GM18951 (cell line): ENCODE data around the gene SCRT2.

Experiments
- POLR2A ChIP-seq: IDR thresholded peaks from 4 replicates; pipeline ENCODE4 v1.6.1; 2011; ENCODE audit warnings: mild to moderate bottlenecking; ENCODE audit not compliant: insufficient read length, insufficient read depth; ENCODE audit errors: extremely low read depth
- in situ Hi-C: fragments of 300-500 bp; cut with MboI; formaldehyde crosslinking; loops from one replicate; pipeline ENCODE4 v1.12.0; 2022; ENCODE audit warnings: low sequenced_read_pairs, mixed read lengths, inconsistent platforms; ENCODE audit not compliant: unreplicated experiment

Gene SCRT2

DNA sequence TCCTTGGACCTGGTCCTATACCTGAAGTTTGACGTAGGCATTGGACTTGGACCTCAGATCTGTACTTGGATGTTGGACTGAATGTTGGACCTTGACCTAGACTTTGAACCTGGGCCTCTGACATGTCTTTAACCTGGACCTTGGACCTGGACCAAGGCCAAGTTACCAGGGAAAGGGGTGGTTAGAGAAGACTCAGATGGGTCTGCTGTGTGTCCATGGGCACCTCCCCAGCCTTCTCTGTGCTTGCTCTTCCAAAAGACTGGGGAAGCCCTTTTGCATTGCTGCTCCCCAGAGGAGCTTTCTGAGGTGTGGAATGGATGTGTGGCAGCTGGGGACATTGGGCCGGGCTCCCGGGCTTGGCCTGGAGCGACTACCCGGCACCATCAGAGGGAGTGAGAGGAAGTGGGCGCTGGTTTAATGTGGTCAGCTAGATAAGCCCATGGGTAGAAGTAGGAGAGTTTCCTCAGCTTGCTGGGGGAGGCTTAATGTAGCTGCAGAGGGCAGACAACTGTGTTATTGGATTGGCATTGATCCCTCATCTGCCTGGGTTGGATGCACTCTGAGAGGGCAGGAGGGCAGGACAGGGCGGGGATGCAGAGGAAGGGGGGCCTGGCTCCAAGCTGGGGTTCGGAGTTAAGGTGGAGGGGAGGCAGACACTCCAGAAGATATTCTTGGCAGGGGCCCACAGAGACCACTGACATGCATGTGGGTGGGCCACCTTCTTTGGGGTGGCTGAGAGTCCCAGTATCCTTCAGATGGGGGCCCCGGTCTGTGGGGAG, 4.2 kb downstream of the SCRT2 start:
- no peak for TF ChIP-seq POLR2A
- in situ Hi-C loops = no loop called here

DNA sequence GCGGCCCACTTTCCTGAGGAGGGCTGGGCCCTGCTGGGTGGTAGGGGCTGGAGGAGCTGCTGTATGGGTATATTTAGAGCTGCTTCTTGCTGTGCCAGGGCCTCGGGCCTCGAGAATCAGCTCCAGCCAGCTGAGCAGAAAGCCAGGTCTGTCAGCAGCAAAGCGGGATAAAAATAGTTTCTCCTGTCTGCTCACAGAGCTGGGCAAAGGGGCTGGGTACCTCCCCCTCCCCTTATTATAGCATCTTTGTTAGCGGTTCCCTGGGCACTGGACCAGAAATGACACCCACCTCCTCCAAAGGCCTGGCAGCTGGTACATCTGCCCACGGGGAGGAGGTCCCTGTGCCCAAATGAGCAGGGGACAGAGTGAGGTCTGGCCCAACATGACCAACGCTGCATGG, 6.0 kb downstream of the SCRT2 start:
- TF ChIP-seq POLR2A = no peak
- in situ Hi-C loops = no loop called here

DNA sequence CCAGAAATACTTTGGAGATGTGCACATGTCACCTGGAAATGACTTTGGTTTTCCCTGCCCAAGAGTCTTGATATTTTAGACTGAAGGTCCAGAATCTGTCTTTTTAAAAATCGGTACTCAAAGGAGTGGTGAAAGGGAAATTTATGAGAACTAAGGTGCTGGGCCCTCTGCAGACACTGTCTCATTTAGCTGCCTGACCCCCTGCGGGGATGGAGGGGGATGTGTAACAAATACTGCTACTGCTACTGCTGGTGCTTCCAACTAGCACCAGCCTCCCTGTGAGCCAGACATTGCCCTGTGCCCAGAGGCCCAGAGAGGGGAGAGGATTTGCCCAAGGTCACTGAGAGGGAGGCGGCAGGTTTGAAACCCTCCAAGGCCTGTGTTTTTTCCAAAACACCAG, 7.0 kb downstream of the SCRT2 start:
- in situ Hi-C loops = no loop called here
- no peak for TF ChIP-seq POLR2A

DNA sequence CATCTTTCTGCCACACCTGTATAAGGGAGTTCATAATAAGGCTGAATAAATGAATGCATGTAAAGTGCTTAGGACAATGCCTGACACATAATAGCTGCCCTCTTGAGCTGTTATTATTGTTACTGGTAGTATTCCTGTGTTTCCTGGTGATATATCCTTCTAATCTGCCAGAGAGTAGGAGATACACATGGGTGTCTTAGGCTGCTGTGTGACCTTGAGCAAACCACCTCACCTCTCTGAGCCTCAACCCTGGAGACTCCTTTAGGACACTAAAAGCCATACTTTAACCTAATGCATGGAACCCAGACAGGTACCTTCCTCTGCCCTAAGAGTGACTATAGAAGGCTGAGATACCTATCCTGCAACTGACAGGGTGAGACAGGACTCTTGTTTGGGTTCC, 7.6 kb downstream of the SCRT2 start:
- in situ Hi-C loops = no loop called here
- TF ChIP-seq POLR2A = no peak

DNA sequence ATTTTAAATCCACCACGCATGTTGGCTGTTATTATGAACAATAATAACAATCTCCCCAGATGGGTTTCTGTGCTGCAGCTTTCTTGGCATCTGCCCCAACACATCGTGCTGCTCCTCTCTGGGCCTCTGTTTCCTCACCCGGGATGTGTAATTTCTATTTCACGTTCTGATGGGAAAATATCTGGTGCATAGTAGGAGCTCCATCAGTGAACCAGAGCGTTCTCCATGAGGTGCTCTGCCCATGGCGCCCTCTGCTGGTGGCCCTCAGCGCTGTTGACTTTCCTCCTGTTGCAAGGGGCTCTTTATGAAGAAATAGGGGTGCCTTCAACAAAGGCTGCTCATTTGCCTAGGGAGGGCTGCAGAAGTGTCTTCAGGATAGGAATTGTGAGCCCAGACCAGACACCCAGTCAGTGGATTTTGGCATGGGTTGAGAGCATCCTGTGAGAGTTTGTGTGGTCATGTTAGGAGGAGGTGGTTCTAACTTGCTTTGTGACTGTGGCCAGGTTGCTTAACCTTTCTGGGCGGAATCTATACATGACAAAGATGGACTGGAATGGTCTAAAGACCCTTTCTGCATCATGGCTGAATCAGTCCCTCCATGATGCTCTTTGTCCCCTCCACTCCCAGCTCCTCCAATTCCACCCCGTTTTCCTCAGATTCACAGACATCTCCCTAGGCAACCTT, 8.1 kb downstream of the SCRT2 start:
- no peak for TF ChIP-seq POLR2A
- in situ Hi-C loops = no loop called here

DNA sequence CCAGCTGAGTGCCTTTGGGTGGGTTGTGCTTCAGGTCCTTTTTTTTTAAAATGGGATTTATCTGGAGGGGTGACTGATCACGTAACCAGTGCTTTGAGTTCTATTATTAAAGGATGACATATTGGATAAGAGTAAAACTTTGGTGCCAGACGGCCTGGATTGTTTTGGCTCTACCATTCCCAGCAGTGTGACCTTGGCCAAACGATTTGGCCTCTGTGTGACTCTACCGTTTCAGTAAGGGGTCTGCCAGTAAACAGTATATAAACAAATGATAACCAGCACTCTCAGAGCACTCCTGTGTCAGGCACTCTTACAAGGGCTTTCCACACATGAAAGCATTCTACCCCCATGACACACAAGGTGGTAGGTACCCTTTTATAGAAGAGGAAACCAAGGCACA, 8.7 kb downstream of the SCRT2 start:
- in situ Hi-C loops = no loop called here
- TF ChIP-seq POLR2A = no peak

DNA sequence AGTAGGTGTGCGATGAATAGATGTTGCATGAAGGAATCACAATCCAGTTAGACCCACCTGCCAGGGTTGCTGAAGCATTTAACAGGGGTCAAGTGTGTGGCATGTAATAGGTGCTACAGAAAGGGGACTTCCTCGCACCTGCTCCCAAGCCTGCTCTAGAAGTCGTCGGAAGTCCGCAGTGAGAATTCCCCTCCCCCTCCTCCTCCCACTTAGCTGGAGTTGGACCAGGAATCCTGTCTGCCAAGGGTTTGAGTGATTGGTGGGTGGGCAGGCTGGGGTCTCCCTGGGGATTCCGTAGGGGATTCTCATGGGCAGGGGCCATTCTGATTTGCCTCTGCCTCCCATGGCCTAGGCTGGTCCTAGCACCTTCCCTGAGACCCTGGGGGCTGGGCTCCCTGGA, 10.3 kb downstream of the SCRT2 start:
- in situ Hi-C loops = no loop called here

DNA sequence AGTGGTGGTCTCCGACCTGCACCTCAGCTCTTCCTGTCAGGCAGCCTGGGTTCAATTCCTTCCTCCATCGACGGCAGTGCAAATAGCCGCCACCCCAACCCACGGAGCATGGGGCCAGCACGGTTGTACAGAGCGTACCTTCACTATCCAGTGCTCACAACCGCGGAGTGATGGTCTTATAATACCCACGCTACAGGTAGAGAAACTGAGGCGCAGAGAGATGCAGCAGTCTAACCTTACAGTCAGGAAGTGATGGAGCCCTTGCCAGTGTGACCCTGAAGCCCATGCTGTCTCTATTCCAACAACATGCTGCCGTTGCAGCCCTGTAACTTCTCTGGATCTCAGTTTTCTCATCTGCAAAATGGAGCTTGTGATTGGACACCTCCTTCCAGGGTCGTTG, 11.0 kb downstream of the SCRT2 start:
- TF ChIP-seq POLR2A = no peak
- in situ Hi-C loops = no loop called here

More for the DNA sequence above, 10.3 kb downstream of the SCRT2 start:
- TF ChIP-seq POLR2A = no peak

DNA sequence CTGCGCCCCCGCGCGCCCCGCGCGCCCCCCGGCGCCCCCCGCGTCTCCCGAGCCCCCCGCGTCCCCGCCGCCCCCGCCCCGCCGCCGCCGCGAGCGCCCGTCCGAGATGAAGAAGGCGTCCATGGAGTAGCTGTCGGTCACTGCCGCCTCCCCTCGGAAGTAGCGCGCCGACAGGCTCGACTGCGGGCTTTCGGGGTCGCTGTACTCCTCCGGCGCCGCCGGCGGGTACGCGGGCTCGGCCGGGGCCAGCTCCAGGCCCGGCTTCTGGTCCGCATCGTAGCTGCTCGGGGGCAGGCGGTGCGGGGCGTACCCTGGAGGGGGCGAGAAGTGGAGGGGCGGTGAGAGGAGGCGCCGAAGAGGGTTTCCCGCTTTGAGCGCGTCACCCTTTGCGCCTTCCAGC, 11.5 kb downstream of the SCRT2 start:
- no peak for TF ChIP-seq POLR2A
- in situ Hi-C loops = no loop called here

DNA sequence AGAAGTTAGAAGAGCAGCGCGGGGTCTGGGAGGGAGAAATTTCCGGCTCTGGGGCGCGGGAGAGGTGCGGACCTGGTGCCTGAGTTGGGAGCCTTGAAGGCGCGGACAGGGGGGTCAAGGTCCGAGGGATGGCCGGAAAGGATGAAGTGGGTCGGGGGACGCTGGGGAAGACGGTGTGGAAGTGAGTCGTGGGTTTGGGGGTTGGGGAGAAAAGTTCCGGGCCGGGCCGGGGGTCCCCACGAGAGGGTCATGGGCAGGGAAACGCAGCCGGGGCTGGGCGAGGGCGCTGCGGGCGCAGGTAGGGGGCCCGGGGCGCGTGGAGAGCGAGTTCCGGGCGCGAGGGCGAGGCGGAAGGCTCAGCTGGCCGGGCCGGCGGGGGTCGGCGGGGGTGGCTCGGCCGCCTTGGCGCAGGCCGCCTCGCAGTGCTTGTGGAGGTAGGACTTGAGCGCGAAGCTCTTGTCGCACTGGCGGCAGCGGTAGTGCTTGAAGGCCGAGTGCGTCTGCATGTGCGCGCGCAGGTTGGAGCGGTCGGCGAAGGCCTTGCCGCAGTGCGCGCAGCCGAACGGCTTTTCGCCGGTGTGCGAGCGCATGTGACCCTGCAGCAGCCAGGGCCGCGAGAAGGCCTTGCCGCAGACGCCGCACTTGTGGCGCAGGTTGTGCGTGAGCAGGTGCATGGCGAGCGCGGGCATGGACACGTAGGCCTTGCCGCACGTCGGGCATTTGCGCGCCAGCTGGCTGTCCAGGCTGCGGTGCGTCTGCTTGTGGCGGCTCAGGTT, 12.1 kb downstream of the SCRT2 start:
- in situ Hi-C loops = no loop called here
- no peak for TF ChIP-seq POLR2A

DNA sequence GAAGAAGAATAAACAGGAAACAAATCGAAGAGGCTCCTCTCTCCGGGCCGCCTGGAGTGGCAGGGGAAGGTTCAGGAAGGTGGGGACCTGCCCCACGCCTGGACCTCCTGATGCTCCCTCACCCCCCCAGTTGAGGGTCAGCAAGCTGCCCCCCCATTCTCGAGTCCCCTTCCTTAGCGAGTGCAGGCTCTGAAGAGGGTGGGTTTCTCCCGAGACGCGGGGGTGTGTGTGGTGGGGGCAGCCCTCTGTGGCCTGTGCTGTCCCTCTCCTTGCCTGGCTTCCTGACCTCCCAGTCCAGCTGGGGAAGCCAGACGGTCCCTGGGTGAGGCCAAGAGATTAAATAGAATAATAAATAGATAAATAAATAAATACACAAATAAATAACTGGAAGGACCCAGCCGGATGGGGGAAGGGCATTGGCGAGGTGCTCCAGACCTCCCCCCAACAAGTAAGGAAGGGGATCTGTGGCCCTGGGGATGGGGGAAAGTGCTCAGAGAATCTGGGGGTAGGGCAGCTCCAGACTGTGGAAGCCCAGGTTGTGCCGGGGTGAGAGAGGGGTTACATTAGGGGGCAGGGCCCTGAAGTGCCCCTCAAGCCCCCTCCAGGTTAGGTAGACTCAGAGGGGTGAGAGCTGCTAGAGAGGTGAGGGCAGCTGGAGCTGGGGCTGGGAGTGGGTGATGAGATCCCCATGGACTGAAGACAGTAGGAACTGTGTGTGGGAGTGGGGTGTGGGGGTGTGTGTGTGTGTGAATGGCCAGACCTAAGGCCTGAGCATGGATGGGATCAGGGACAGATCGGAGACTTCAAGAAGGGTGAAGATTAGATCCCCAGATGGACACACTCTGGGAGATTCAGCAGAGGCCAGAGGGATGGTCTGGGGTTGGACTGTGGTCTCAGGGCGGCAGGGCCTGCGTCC, 13.1 kb downstream of the SCRT2 start:
- TF ChIP-seq POLR2A = no peak
- in situ Hi-C loops = no loop called here

DNA sequence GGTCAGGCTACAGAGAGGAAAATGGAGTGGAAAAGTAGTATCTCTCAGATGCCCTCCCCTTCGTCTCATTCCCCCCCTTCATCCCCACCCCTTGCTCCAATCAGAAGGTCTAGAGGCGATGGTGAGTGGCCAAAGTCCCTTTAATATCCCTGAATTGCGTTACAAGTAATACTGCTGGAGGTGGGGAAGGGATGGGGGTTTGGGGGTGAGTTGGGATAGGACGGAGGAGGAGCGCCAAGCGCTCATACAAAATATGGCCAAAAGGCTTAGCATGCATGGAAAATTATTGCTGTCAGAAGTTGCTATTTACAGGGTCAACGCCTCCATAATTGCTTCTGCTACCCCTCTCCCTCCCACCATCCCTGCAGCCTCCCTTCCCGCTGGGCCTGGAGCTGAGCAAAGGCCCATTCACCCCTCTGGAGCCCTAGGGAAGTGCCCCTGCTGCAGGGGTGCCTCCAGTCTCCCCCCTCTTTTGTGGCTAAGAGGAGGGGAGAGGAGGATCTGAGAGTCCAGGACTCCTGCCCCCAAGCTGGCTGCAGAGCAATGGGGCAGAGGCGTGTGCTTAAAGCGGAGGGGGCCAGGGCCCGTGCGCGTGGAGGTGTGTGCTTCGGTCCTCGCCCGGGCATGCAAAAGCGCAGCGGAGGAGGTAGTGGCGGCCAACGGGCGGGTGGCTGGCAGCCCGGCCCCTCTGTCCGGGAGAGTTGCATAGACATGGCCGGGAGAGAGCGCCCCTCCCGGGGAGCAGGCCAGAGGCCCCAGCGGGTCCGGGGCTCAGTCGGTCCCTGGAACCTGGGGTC, 13.9 kb downstream of the SCRT2 start:
- in situ Hi-C loops = no loop called here
- no peak for TF ChIP-seq POLR2A
